AG04450 (cell line): ENCODE results near the gene FUT7. TPM values are rescaled to one million over a fixed set of nuclear protein-coding genes. Genes with fewer than 3 reads are reported as not detected.

Experiments
- CTCF ChIA-PET: fragments of 300-600, 350-600 bp; formaldehyde crosslinking; extraction: SDS; loops from one replicate; lab custom pipeline; 2022; ENCODE audit warnings: antibody characterized with exemption, inconsistent platforms; lab: Charles Lee
- POLR2A ChIA-PET: fragments of 350-600 bp; formaldehyde crosslinking; extraction: SDS; loops from one replicate; lab custom pipeline; 2021; ENCODE audit warnings: antibody characterized with exemption, inconsistent platforms; lab: Yijun Ruan, JAX
- DNase-seq: peaks from one replicate; pipeline ENCODE4 v3.0.0-alpha.2; 2011; ENCODE audit warnings: low read depth, low spot score
- H3K27ac ChIP-seq: one replicate; pipeline ENCODE4 v1.5.1; 2012; ENCODE audit warnings: low read depth, low read length, control low read depth
- H3K27me3 ChIP-seq: one replicate; pipeline ENCODE4 v1.6.0; 2012; ENCODE audit warnings: low read length; ENCODE audit not compliant: control insufficient read depth, insufficient read depth
- H3K4me3 ChIP-seq: 2 replicates; pipeline ENCODE4 v1.5.1; 2011; ENCODE audit warnings: mild to moderate bottlenecking, low read depth, low read length, control low read depth
- H3K9me3 ChIP-seq: 2 replicates; pipeline ENCODE4 v1.5.1; 2012; ENCODE audit warnings: low read length; ENCODE audit not compliant: control insufficient read depth, insufficient read depth
- polyA plus RNA-seq: library from polyadenylated mRNA; depleted of rRNA; stranded (reverse); fragments of >200 nt; gene quantifications from 2 replicates; pipeline ENCODE4 v1.2.3, GENCODE V29; 2011
- TF ChIP-seq, protein P1 (sequence below): IDR thresholded peaks from 2 replicates; pipeline ENCODE4 v1.5.1; 2011; ENCODE audit warnings: low read depth, low read length, control low read depth, inconsistent platforms

FUT7 gene
- polyA plus RNA-seq, 1 experiment = not detected

DNA sequence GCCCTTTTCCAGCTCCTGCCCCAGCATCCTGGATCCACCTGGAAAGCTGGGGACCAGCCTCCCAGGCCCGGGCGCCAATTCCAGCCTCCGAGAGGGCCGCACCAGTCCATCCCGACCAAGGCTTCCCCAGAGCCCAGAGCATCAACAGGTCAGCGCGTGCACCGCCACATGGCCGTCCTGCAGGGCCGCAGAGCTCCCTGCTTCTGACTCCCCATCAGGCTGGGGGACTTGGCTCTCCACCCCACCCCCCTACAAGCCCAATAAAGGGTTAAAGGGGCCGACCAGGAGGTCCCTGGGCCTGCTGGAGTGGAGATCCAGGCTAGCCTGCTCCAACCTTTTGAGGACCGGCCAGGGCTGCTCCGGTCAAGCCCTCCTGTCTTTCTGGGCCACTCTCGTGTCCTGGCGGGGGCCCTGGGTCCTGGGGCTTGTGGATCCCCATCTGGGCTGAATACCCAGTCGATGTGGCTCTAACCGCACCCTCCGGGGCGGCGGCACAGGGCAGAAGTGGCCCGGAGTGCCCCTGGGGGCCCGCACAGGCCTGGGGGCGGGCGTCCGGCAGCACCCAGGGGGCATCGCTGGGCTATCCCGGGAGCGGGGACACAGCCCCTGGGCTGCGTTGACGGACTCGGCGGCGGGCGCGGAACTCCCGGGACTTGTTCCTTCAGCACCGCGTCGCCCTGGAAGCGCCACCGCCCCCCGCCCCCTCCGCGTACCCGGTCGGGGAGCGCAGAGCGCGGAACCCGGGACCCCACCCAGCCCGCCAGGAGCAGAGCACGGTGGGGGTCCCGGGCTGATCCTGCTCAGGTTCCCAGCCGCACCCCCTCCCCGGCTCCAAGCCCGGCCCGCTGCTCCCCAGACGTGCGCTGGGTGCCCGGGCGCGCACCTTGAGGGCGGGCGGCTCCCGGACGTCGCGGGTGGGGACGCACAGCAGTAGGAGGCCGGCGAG is 21.4 kb upstream of the FUT7 start:
- Histone ChIP-seq H3K9me3 (no peaks in the 10 kb centered on the region; the same call in 1 of the 2 replicates), H3K4me3 (no peak overlapping the region), H3K27ac (no peak overlapping the region), H3K27me3 (peaks cover 66% of the 10 kb centered on the region)
- POLR2A ChIA-PET = interaction anchor here (0.6 kb wide), 1 partner anchor 17 kb away, joined by 6 read pairs; the partner anchor contains the start of gene SAPCD2
- no peak for DNase-seq
- CTCF ChIA-PET = interaction anchor here (1.5 to 5.0 kb wide), 2 partner anchors 13 to 24 kb away, joined by 5 to 58 read pairs; no protein-coding TSS in a partner anchor
- TF ChIP-seq, protein P1, sequence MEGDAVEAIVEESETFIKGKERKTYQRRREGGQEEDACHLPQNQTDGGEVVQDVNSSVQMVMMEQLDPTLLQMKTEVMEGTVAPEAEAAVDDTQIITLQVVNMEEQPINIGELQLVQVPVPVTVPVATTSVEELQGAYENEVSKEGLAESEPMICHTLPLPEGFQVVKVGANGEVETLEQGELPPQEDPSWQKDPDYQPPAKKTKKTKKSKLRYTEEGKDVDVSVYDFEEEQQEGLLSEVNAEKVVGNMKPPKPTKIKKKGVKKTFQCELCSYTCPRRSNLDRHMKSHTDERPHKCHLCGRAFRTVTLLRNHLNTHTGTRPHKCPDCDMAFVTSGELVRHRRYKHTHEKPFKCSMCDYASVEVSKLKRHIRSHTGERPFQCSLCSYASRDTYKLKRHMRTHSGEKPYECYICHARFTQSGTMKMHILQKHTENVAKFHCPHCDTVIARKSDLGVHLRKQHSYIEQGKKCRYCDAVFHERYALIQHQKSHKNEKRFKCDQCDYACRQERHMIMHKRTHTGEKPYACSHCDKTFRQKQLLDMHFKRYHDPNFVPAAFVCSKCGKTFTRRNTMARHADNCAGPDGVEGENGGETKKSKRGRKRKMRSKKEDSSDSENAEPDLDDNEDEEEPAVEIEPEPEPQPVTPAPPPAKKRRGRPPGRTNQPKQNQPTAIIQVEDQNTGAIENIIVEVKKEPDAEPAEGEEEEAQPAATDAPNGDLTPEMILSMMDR = no peak

DNA sequence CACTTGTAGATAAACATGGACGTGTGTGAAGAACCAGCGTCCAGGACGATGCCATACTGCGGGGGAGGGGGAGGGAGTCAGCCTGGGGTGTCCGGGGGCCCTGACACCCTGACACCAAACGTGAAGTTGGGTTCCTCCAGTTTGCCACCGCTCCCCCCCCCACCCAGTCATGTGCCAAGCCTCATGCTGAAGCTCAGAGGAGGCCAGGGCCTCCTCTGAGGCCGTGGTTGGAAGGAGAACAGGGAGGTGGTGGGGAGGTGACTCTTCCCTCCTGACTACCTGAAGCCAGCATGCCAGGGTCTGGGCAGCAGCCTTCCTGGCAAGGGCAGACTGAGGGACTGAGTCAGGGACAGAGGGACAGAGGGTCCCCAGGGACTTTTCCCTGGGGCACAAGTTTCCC is 20.4 kb upstream of the FUT7 start:
- H3K27ac ChIP-seq = no peak overlapping the region
- DNase-seq = no peak
- no peaks in the 10 kb centered on the region; the same call in 1 of the 2 replicates for H3K9me3 ChIP-seq
- CTCF ChIA-PET = interaction anchor here (1.5 to 5.0 kb wide), 2 partner anchors 14 to 23 kb away, joined by 5 to 58 read pairs; no protein-coding TSS in a partner anchor
- H3K4me3 ChIP-seq = no peak overlapping the region
- TF ChIP-seq, protein P1 = no peak
- H3K27me3 ChIP-seq = peaks cover 69% of the 10 kb centered on the region
- POLR2A ChIA-PET = no interaction called here

DNA sequence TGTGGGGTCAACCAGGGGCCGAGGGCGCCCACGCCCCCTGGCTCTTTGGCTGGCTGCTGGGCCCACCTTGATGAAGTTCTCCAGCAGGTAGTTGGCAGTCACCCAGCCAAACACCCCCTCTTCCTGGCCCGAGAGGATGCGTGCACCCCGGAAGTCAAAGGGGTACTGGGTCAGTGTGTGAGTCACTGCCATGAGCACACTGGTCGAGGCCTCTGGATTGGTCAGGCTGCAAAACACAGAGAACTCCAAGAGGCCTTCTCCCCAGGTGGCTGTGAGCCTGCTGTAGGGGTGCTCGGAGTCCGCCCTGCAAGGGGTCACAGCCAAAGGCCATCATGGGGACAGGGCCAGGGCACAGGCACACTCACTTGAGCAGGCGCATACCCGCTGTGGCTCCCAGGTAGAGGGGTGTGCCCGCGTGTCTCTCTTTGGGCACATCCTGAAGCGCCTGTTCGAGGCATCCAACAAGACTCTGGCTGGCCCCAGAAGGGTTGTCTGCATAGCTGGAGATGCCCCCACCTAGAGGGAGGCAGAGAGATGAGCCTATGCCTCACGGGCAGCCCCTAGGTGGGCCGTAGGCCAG is 19.3 kb upstream of the FUT7 start:
- no peak overlapping the region for H3K4me3 ChIP-seq
- POLR2A ChIA-PET = no interaction called here
- TF ChIP-seq, protein P1 = no peak
- CTCF ChIA-PET = interaction anchor here (1.3 kb wide), 1 partner anchor 16 kb away, joined by 3 read pairs; no protein-coding TSS in a partner anchor
- no peak overlapping the region for H3K27ac ChIP-seq
- DNase-seq = no peak
- H3K27me3 ChIP-seq = peaks cover 67% of the 10 kb centered on the region
- H3K9me3 ChIP-seq = no peaks in the 10 kb centered on the region; the same call in 1 of the 2 replicates

DNA sequence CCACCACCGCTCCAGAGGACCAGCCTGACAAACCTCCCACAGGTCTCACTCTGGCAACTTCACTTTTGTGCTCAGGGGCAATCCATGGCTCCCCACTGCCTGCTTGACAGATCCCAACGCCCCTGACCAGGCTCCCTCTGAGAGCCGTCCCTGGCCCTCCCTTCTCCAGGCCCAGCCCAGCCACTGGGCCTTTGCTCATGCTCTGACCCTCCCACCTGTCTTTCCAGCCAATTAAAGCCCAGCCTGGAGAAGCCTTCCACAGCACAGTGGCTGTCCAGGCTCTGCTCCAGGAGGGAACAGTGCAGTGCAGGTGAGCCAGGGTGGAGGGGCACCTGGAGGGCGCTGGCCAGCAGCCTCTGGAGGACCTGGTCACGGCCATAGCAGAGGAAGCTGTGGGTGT is 18.7 kb upstream of the FUT7 start:
- DNase-seq = no peak
- Histone ChIP-seq H3K4me3 (no peak overlapping the region), H3K27ac (no peak overlapping the region), H3K9me3 (no peaks in the 10 kb centered on the region; the same call in 1 of the 2 replicates), H3K27me3 (peaks cover 63% of the 10 kb centered on the region)
- POLR2A ChIA-PET = no interaction called here
- CTCF ChIA-PET = interaction anchor here (1.3 kb wide), 1 partner anchor 15 kb away, joined by 3 read pairs; no protein-coding TSS in a partner anchor
- TF ChIP-seq, protein P1 = no peak
